GM12891 (cell line): ENCODE results near the gene DNASE2B.

Experiments
- POLR2A ChIP-seq: IDR thresholded peaks from 2 replicates; pipeline ENCODE4 v1.6.1; 2011; ENCODE audit warnings: low read depth, low read length, control low read depth
- POU2F2 ChIP-seq: IDR thresholded peaks from 2 replicates; pipeline ENCODE4 v1.6.1; 2011; ENCODE audit warnings: low read depth, mild to moderate bottlenecking, control low read depth, low read length, moderate library complexity

DNA sequence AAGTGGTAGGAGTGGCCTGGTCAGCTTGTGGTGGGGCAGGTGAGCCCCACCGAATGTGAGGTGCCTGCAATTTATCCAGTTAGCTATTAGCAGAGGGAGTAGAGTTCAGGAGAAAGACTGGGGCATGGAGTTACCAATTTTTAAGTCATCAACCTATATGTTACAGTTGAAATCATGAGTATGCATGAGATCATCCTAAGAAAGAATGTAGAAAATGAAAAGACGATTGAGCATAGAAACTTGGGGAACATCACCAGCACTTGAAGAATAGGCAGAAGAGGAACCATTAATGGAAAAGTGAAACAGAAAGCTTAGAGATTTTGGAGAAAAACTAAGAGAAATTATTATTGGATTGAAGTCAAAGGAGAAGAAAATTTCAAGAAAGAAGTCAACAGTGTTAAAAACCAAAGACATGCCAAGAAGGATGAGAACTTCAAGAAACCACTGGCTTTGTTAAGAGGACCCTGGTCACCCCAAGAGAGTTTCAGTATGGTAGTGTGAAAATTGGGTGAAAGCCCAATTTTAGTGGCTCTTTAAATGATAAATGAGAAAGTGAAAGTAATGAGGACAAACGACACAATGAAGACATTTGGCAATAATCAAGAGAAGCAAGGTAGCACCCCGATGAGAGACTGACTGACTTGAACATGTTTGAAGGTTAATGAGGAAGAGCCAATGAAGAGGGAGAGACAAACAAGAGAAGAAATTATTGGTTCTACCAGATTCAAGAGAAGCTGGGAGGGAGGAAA, 36.7 kb downstream of the DNASE2B start:
- TF ChIP-seq POU2F2: no peak
- TF ChIP-seq POLR2A: no peak
